Posterior vena cava (tissue), 2 donors: Measurements from ENCODE around the gene SLC43A3. TPM values are rescaled to one million over a fixed set of nuclear protein-coding genes. Genes with fewer than 3 reads are reported as not detected.
"Not testable (repeated sequence)": the region's sequence is repeated elsewhere in the genome, so short reads cannot be mapped to it uniquely, and the experiment has no call there.

Source experiments
- DNase-seq: peaks from one replicate; pipeline ENCODE4 v3.0.0-alpha.2; 2020; ENCODE audit warnings: low spot score
- intact Hi-C, 2 donors: fragments of 100-400 bp; cut with DNase I; formaldehyde crosslinking; loops; one replicate each; pipeline versions ENCODE4 v1.14.1 to v1.14.2; 2022 to 2023
- total RNA-seq, 2 donors: library from RNA; stranded (reverse); fragmentation: NEBNext Ultra II Directional; extraction: Animal tissue kit (Norgen Biotek cat#: 25700); gene quantifications; one replicate each; pipeline ENCODE4 v1.2.1, GENCODE V29; 2021
- donor health status: DM: yes; HTN: yes; CAD: no.
- donor health status: DM: yes; HTN: yes; CAD: no.

Gene SLC43A3
- total RNA-seq, 2 donors from 2014 or later, result 72.6 to 84.7 TPM

DNA sequence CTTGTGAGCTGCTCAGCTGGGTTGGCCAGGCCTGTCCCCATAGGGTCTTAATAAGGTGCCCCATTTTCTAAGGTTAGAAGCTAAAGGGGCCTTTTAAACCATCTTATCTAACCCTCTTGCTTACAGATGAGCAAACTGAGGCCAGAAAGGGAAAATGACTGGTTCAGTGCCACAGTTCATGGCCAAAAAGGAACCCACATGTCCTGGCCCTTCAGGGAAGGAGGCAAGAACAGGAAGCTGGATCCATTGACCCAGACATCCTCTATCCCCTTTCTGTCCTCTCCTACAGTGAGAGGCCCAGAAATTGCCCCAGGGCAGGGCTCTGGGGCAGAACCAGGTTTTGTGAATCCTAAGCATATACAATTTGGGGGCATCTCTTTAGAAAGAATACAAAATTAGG lies 56.0 kb downstream of the SLC43A3 start:
- intact Hi-C loops, result no loop called here
- DNase-seq, result no peak

GRCh38 chr11:57370251-57370650 lies 56.7 kb downstream of the SLC43A3 start:
- DNase-seq, result no peak
- intact Hi-C loops, result no loop called here

DNA sequence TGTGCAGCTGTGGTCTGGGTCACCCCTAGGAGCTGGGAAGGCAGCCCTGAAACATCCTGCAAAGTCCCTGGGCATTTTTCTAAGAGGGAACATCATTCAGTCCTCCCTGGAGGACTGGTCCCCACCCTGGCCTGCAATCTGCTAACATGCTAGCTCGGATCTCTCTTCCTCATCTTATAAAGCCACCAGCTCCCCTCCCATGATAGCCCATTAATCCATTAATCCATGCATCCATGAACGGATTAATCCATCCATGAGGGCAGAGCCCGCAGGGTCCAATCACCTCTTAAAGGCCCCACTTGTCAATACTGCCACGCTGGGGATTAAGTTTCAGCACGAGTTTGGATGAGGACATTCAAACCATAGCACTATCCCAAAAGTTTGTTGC lies 58.1 kb downstream of the SLC43A3 start:
- intact Hi-C loops, result no loop called here
- DNase-seq, result no peak

DNA sequence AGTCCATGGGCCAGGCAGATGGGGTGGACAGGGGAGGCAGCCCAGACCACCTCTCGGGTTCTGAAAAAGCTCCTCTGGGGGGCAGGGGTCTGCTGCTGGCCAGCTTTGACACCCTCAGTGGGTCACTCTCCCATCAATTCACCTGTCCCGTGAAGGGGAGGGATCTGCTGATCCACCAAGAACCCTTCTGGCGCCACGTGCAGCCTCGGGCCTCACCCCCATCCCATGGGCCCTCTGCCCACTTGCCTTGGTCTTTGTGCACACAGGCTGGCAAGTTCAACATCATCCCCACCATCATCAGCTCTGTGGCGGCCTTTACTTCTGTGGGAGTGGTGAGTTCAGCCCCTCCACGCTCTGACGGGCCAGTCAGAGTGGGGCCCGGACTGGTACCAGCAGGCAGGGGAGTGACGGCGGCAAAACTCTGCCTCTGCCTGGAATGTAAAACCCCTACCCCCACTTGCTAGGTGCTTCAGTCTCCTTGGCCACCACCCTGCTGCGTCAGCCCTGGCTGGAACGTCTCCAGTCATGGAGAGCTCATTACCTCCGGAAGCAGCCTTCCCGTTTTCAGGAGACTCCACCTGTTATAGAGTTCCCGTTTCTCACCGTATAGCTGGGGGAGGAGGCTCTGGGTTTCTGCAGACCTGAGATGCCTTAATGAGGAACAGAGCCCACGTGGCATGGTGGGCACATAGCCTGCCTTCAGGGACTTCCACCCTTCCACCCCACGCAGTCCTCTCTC lies 58.6 kb downstream of the SLC43A3 start:
- DNase-seq, result no peak
- intact Hi-C loops, result no loop called here

- DNase-seq, result peak; percentile 62
These were observed 61.9 kb downstream of the SLC43A3 start for GRCh38 chr11:57364851-57365660.

GRCh38 chr11:57363131-57364080 lies 63.5 kb downstream of the SLC43A3 start:
- DNase-seq, result peak; percentile 35
- intact Hi-C loops, result no loop called here

More at GRCh38 chr11:57364851-57365660, 61.9 kb downstream of the SLC43A3 start:
- intact Hi-C loops, result no loop called here

DNA sequence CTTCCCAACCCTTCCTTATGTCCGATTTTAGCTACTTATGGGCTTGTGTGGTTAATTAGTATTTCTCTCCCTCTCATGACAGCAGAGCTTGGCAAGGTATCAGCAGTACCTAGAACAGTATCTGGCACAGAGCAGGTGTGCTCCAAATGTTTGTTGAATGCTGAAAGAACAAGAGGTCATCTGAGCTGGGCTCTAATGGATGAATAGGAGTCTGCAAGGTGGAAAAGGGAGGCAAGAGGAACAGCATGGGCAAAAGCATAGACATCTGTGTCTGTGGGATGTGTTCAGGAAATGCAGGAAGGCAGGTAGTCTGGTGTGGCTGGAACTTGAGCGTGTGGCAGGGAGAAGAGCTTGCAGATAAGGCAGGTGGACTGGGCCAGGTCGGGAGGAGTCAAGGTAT lies 65.0 kb downstream of the SLC43A3 start:
- no peak for DNase-seq
- intact Hi-C loops, result no loop called here

- DNase-seq, intact Hi-C loops: not testable (repeated sequence)
These were observed 65.5 kb downstream of the SLC43A3 start for GRCh38 chr11:57361420-57361819.

DNA sequence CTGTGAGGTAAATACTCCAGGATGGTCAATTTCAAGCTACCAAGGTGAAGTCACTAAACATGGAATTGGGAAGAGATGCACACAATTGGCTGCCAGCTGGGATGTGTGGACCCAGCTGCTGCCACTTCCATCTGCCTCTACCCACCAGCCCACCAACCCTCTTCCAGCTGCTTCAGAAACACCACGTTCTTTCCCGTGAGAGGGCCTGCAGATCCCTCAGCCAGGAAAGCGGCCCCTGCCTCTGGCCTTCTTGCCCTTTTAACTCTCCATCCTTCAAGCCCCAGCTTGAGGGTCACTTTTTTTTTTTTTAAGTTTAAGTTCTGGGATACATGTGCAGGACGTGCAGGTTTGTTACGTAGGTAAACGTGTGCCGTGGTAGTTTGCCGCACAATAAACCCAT lies 65.9 kb downstream of the SLC43A3 start:
- peak; percentile 61 for DNase-seq
- intact Hi-C loops, result no loop called here

DNA sequence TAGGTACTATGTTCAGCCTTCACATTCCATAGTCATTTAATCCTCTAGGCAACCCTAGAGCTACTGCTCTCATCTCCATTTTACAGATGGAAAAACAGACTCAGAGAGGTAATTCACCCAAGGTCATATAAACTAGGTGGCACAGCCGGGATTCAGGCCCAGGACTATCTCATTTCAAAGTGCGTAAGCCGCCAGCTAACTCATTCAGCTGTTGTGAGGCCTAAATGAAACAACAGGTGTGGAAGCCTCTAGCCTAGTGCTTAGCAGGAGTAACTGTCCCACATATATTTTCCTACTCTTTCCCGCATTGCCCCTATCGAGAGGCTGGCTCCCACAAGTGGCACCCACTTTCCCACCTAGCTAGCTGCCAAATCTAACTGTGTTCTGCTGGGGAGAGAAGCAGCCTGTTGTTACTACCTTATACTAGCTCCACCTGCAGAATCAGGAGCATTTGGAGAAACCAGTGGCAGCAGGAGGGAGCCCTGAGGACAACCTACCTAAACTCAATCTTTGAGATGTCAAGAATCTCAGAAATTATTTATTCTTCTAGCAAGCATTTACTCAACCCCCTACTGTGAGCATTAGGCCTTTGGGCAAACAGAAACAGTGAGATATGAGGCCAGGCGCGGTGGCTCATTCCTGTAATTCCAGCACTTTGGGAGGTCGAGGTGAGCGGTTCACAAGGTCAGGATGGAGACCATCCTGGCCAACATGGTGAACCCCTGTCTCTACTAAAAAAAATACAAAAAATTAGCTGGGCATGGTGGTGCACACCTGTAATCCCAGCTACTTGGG lies 66.8 kb downstream of the SLC43A3 start:
- peak; percentile 30 for DNase-seq
- intact Hi-C loops, result no loop called here

- peak; percentile 53 for DNase-seq
- intact Hi-C loops, result no loop called here
These were observed 67.5 kb downstream of the SLC43A3 start for GRCh38 chr11:57359396-57359795.

DNA sequence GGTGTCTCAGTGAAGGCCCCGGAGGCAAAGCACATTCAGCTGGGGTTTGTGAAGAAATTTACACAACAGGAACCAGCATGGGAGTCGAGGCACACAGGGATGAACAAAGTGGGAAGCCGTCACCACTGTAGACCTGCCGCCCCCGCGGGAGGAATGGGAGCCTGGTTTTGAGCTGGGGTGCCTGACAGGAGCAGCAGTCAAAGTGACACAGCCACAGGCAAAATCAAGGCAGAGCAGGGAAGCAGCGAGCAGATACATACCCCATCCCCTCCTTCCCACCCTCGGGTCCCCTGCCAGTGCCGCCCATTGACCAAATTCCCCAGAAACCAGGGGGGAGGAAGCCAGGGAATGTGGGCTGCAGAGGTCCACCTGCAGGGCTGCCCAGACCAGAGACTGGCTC lies 67.9 kb downstream of the SLC43A3 start:
- intact Hi-C loops, result no loop called here
- DNase-seq, result peak; percentile 51

- peak; percentile 57 for DNase-seq
- intact Hi-C loops, result no loop called here
These were observed 68.4 kb downstream of the SLC43A3 start for GRCh38 chr11:57358543-57358961.

DNA sequence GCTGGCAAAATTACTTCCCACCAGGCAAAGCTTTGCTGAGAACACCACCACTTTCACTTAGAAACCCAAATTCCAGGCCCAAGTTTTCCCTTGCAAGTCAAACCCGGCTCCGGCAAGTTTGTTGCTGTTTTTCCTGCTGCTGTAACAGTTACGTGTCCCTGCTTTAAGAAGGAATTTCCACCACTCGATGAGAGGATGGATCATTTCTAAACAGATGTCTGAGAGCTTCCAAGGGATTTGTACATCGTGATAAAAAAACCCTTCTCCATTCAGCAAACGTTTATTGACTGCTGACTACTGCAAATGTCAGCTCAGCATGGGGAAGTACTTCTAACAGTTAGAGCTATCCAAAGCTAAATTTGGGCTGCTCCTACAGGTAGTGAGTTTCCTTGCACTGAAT lies 69.1 kb downstream of the SLC43A3 start:
- intact Hi-C loops, result no loop called here
- peak; percentile 58 for DNase-seq

- intact Hi-C loops, result no loop called here
- DNase-seq, result peak; percentile 3
These were observed 69.6 kb downstream of the SLC43A3 start for GRCh38 chr11:57357310-57357709.
